ENCODE results near the gene NTRK1. TPM values are rescaled to one million over a fixed set of nuclear protein-coding genes. Genes with fewer than 3 reads are reported as not detected.

The NTRK1 gene
- total RNA-seq, 3 donors from 2014 or later = 0.16 to 4.9 (median 0.73) TPM

GRCh38 chr1:156879876-156880275 is 19.2 kb downstream of the NTRK1 start:
- intact Hi-C loops (cut with DNase I; ENCODE audit: low total_unique reads) = no loop called here
- Histone ChIP-seq H3K9me3 (no peaks in the 10 kb centered on the region), H3K4me1 (no peaks in the 10 kb centered on the region), H3K4me3 (no peak overlapping the region), H3K27me3 (peaks cover 0 to 6% of the 10 kb centered on the region in 2 donors), H3K36me3 (no peaks in the 10 kb centered on the region), H3K27ac (no peak overlapping the region)
- TF ChIP-seq POLR2AphosphoS5 (IDR thresholded peaks at IDR 0.05) (no peak), CTCF (IDR thresholded peaks at IDR 0.05) (no peak), POLR2A (IDR thresholded peaks at IDR 0.05) (no peak)
- no peak for DNase-seq (ENCODE audit: low spot score in 2 of 2)

- H3K4me3 ChIP-seq = no peak overlapping the region
- H3K9me3 ChIP-seq = no peaks in the 10 kb centered on the region
- peaks cover 0 to 6% of the 10 kb centered on the region in 2 donors for H3K27me3 ChIP-seq
- H3K4me1 ChIP-seq = no peaks in the 10 kb centered on the region
- intact Hi-C loops (cut with DNase I; ENCODE audit: low total_unique reads) = no loop called here
- no peak for TF ChIP-seq POLR2AphosphoS5 (IDR thresholded peaks at IDR 0.05)
- no peak for DNase-seq (ENCODE audit: low spot score in 2 of 2)
- H3K36me3 ChIP-seq = no peaks in the 10 kb centered on the region
- H3K27ac ChIP-seq = no peak overlapping the region
Measured at GRCh38 chr1:156880473-156880872, 19.8 kb downstream of the NTRK1 start.

- Histone ChIP-seq H3K9me3 (no peaks in the 10 kb centered on the region), H3K4me1 (no peaks in the 10 kb centered on the region), H3K4me3 (no peak overlapping the region), H3K27me3 (peaks cover 0 to 6% of the 10 kb centered on the region in 2 donors), H3K36me3 (no peaks in the 10 kb centered on the region), H3K27ac (no peak overlapping the region)
- TF ChIP-seq CTCF (IDR thresholded peaks at IDR 0.05) = no peak
- no peak for TF ChIP-seq POLR2A (IDR thresholded peaks at IDR 0.05)
- no peak for TF ChIP-seq POLR2AphosphoS5 (IDR thresholded peaks at IDR 0.05)
- DNase-seq (ENCODE audit: low spot score in 2 of 2) = no peak
- intact Hi-C loops (cut with DNase I; ENCODE audit: low total_unique reads) = no loop called here
Measured at GRCh38 chr1:156881101-156881500, 20.4 kb downstream of the NTRK1 start.

GRCh38 chr1:156881663-156882062 is 21.0 kb downstream of the NTRK1 start:
- Histone ChIP-seq H3K4me1 (no peaks in the 10 kb centered on the region), H3K27ac (no peak overlapping the region), H3K27me3 (peaks cover 0 to 6% of the 10 kb centered on the region in 2 donors), H3K36me3 (no peaks in the 10 kb centered on the region), H3K9me3 (no peaks in the 10 kb centered on the region), H3K4me3 (no peak overlapping the region)
- no peak for DNase-seq (ENCODE audit: low spot score in 2 of 2)
- TF ChIP-seq CTCF (IDR thresholded peaks at IDR 0.05) = no peak
- TF ChIP-seq POLR2A (IDR thresholded peaks at IDR 0.05) = no peak
- TF ChIP-seq POLR2AphosphoS5 (IDR thresholded peaks at IDR 0.05) = no peak
- intact Hi-C loops (cut with DNase I; ENCODE audit: low total_unique reads) = no loop called here

GRCh38 chr1:156882543-156882942 is 21.9 kb downstream of the NTRK1 start:
- H3K9me3 ChIP-seq = no peaks in the 10 kb centered on the region
- no peaks in the 10 kb centered on the region for H3K4me1 ChIP-seq
- H3K27ac ChIP-seq = no peak overlapping the region
- intact Hi-C loops (cut with DNase I; ENCODE audit: low total_unique reads) = no loop called here
- TF ChIP-seq POLR2A (IDR thresholded peaks at IDR 0.05) (no peak), POLR2AphosphoS5 (IDR thresholded peaks at IDR 0.05) (no peak), CTCF (IDR thresholded peaks at IDR 0.05) (no peak)
- H3K4me3 ChIP-seq = no peak overlapping the region
- H3K36me3 ChIP-seq = no peaks in the 10 kb centered on the region
- no peak for DNase-seq (ENCODE audit: low spot score in 2 of 2)
- H3K27me3 ChIP-seq = peaks cover 0 to 6% of the 10 kb centered on the region in 2 donors

GRCh38 chr1:156883919-156884318 is 23.3 kb downstream of the NTRK1 start:
- intact Hi-C loops (cut with DNase I; ENCODE audit: low total_unique reads) = no loop called here
- Histone ChIP-seq H3K9me3 (no peaks in the 10 kb centered on the region), H3K27me3 (peaks cover 0 to 6% of the 10 kb centered on the region in 2 donors), H3K27ac (peak overlapping the region in 1 of 2 donors; percentile 77), H3K36me3 (no peaks in the 10 kb centered on the region), H3K4me3 (no peak overlapping the region), H3K4me1 (no peaks in the 10 kb centered on the region)
- no peak for DNase-seq (ENCODE audit: low spot score in 2 of 2)
- TF ChIP-seq POLR2A (IDR thresholded peaks at IDR 0.05) (no peak), CTCF (IDR thresholded peaks at IDR 0.05) (no peak), POLR2AphosphoS5 (IDR thresholded peaks at IDR 0.05) (no peak)

Data from breast epithelium (tissue), 4 donors.